Pancreas (tissue), 10 donors: Measurements from ENCODE around the gene GABPA. TPM values are rescaled to one million over a fixed set of nuclear protein-coding genes. Genes with fewer than 3 reads are reported as not detected.

Source experiments
- ATAC-seq, 4 donors: fragments of 200-7000 bp; cut with Tn5 transposase; one replicate each; pipeline versions ENCODE4 v1.8.0 to v1.9.1; 2020; ENCODE audit warnings: mild to moderate bottlenecking in 4 of 4, moderate library complexity in 4 of 4
- DNase-seq, 6 donors: peaks; one replicate each; pipeline ENCODE4 v3.0.0-alpha.2; 2020
- FAIRE-seq: peaks from 2 replicates; lab custom pipeline; 2012; peaks lifted over from hg19 to GRCh38; lab: Jason Lieb, UNC
- H3K27ac ChIP-seq, 4 donors: fragments of 200-600 bp; sonication (generic); 1 replicate in 3 of 4; 2 replicates in 1 of 4; pipeline versions ENCODE4 v1.5.0 to v1.8.0; 2020
- H3K27me3 ChIP-seq, 4 donors: fragments of 200-600 bp; one replicate each; pipeline ENCODE4 v1.8.0; 2021
- H3K36me3 ChIP-seq, 3 donors: fragments of 200-600 bp; sonication (generic) in 1 of 3; one replicate each; pipeline versions ENCODE4 v1.5.0 to v1.8.0; 2020 to 2021
- H3K4me1 ChIP-seq, 3 donors: fragments of 200-600 bp; one replicate each; pipeline ENCODE4 v1.8.0; 2021
- H3K4me3 ChIP-seq, 4 donors: fragments of 200-600 bp; sonication (generic) in 2 of 4; one replicate each; pipeline versions ENCODE4 v1.5.0 to v1.8.0; 2020 to 2021
- H3K9me3 ChIP-seq, 4 donors: fragments of 200-600 bp; one replicate each; pipeline ENCODE4 v1.8.0; 2021
- CTCF ChIP-seq, 4 donors: fragments of 200-600 bp; sonication (generic) in 3 of 4; IDR thresholded peaks; one replicate each; pipeline versions ENCODE4 v1.5.0 to v1.8.0; 2021; ENCODE audit warnings: antibody characterized with exemption in 4 of 4
- WGBS, 2 donors: extraction: QIAGEN DNeasy Blood & Tissue Kit; methylation state at CpG; one replicate each; pipeline ENCODE4 v1.1.7; 2013; 5-methylcytosine and 5-hydroxymethylcytosine counted together
- intact Hi-C, 3 donors: fragments of 100-400 bp; cut with DNase I; formaldehyde crosslinking; loops; one replicate each; pipeline versions ENCODE4 v1.11.1 to v1.14.2; 2022
- polyA plus RNA-seq, 2 donors: library from polyadenylated mRNA; stranded (reverse); fragments of 200-250 nt; gene quantifications; one replicate each; pipeline ENCODE4 v1.2.3, GENCODE V29; 2013
- total RNA-seq, 6 donors: library from RNA; stranded (reverse); fragmentation: NEBNext Ultra II Directional in 4 of 6; extraction: Animal tissue kit (Norgen Biotek cat#: 25700) in 4 of 6; gene quantifications; one replicate each; pipeline versions ENCODE4 v1.2.1 to v1.2.4, GENCODE V29; 2021 to 2023
- donor health status: healthy with polysubstance abuse.
- donor health status: DM: no; HTN: no; CAD: no; lungs with moderate emphysema.
- donor health status: DM: no; HTN: no; CAD: no.
- donor health status: control.
- donor health status: control.
- donor health status: Bipolar disorder and iron deficiency.
- donor health status: DM: yes; HTN: yes; CAD: no.
- donor health status: DM: no; HTN: no; CAD: no.
- donor health status: DM: no; HTN: no; CAD: no.
- donor health status: DM: yes; HTN: yes; CAD: no.

GABPA gene
- total and polyA plus RNA-seq, 8 donors: 3.7 to 14.7 (median 8.0) TPM

GRCh38 chr21:25813917-25814316 lies 79.1 kb downstream of the GABPA start:
- 93 to 96% methylated on average over 1 of the region's 1 CpG for WGBS, 2 donors
- no peak for FAIRE-seq
- no peak for TF ChIP-seq CTCF (IDR thresholded peaks at IDR 0.05)

GRCh38 chr21:25818121-25818520 lies 83.3 kb downstream of the GABPA start:
- no peak for TF ChIP-seq CTCF (IDR thresholded peaks at IDR 0.05)
- Histone ChIP-seq H3K9me3 (no peaks in the 10 kb centered on the region), H3K27me3 (no peaks in the 10 kb centered on the region), H3K36me3 (no peaks in the 10 kb centered on the region), H3K4me3 (no peak overlapping the region), H3K27ac (no peak overlapping the region), H3K4me1 (no peaks in the 10 kb centered on the region)
- FAIRE-seq: no peak
- DNase-seq: no peak
- ATAC-seq: no peak
- intact Hi-C loops: no loop called here
- 58 to 65% methylated on average over 5 of the region's 5 CpGs for WGBS, 2 donors

More at GRCh38 chr21:25813917-25814316, 79.1 kb downstream of the GABPA start:
- H3K4me1 ChIP-seq: no peaks in the 10 kb centered on the region
- ATAC-seq (no peak), DNase-seq (no peak)
- H3K27me3 ChIP-seq: no peaks in the 10 kb centered on the region
- no peaks in the 10 kb centered on the region for H3K36me3 ChIP-seq
- no peak overlapping the region for H3K27ac ChIP-seq
- H3K4me3 ChIP-seq: no peak overlapping the region
- H3K9me3 ChIP-seq: no peaks in the 10 kb centered on the region
- intact Hi-C loops: no loop called here

- H3K9me3 ChIP-seq: no peaks in the 10 kb centered on the region
- no peak for TF ChIP-seq CTCF (IDR thresholded peaks at IDR 0.05)
- no peaks in the 10 kb centered on the region for H3K27me3 ChIP-seq
- WGBS, 2 donors: 44 to 64% methylated on average over 1 of the region's 1 CpG
- intact Hi-C loops: no loop called here
- no peaks in the 10 kb centered on the region for H3K36me3 ChIP-seq
- no peak overlapping the region for H3K27ac ChIP-seq
- DNase-seq (no peak), ATAC-seq (no peak), FAIRE-seq (no peak)
- no peaks in the 10 kb centered on the region for H3K4me1 ChIP-seq
- no peak overlapping the region for H3K4me3 ChIP-seq
Observed at GRCh38 chr21:25818551-25818950, 83.8 kb downstream of the GABPA start.

Other genes with a start within 250 kb of the GABPA start
- 10 to 100 TPM in 4 of 6 donors, 1 to 10 TPM in 2; 9.6 to 14.7 (median 12.9) TPM for gene MRPL39, start 127.5 kb upstream of the GABPA start, total RNA-seq
- 10 to 100 TPM; 10.6 to 16.9 TPM for gene MRPL39, start 127.5 kb upstream of the GABPA start, polyA plus RNA-seq
- 1 to 10 TPM; 1.4 to 5.2 (median 2.7) TPM for gene JAM2, start 95.7 kb upstream of the GABPA start, total RNA-seq
- 1 to 10 TPM; 2.4 to 8.5 TPM for gene JAM2, start 95.7 kb upstream of the GABPA start, polyA plus RNA-seq
- 10 to 100 TPM; 35.5 to 60.1 (median 47.8) TPM for gene ATP5PF, start 68 bp upstream of the GABPA start, total RNA-seq
- 100 to 1,000 TPM; 121 to 158 TPM for gene ATP5PF, start 68 bp upstream of the GABPA start, polyA plus RNA-seq